OCI-LY1 (cell line): ENCODE measurements around the gene ARMC7.
A peak's percentile ranks its signal among the peaks of the same experiment; 100 is the strongest.

Experiments used
- H2AFZ ChIP-seq: fragments of 200-600 bp; sonication (generic), shearing (Covaris generic); 2 replicates; pipeline ENCODE4 v1.6.0; 2014; ENCODE audit warnings: antibody characterized with exemption, mild to moderate bottlenecking, low read length
- H3F3A ChIP-seq: fragments of 200-600 bp; sonication (generic), shearing (Covaris generic); 2 replicates; pipeline ENCODE4 v1.6.0; 2014; ENCODE audit warnings: mild to moderate bottlenecking, antibody characterized with exemption, low read length, moderate library complexity; ENCODE audit not compliant: insufficient read depth
- H3K27ac ChIP-seq: fragments of 200-600 bp; sonication (generic); 2 replicates; pipeline ENCODE4 v1.5.1; 2014; ENCODE audit warnings: low read length, mixed run types, mild to moderate bottlenecking, low read depth; ENCODE audit not compliant: poor library complexity, severe bottlenecking
- H3K27me3 ChIP-seq: fragments of 200-600 bp; sonication (generic); 2 replicates; pipeline ENCODE4 v1.6.0; 2014; ENCODE audit warnings: antibody characterized with exemption, mild to moderate bottlenecking, low read length, moderate library complexity; ENCODE audit not compliant: insufficient read depth
- H3K36me3 ChIP-seq: fragments of 200-600 bp; sonication (generic); 2 replicates; pipeline ENCODE4 v1.6.1; 2014; ENCODE audit warnings: mild to moderate bottlenecking, antibody characterized with exemption, low read length, moderate library complexity, mixed read lengths; ENCODE audit not compliant: insufficient read depth
- H3K4me1 ChIP-seq: fragments of 200-600 bp; sonication (generic); 2 replicates; pipeline ENCODE4 v1.5.1; 2014; ENCODE audit warnings: mild to moderate bottlenecking, low read length, moderate library complexity; ENCODE audit not compliant: insufficient read depth, severe bottlenecking
- H3K4me2 ChIP-seq: fragments of 200-600 bp; sonication (generic), shearing (Covaris generic); 2 replicates; pipeline ENCODE4 v1.6.1; 2014; ENCODE audit warnings: low read length
- H3K4me3 ChIP-seq: fragments of 200-600 bp; sonication (generic); 2 replicates; pipeline ENCODE4 v1.5.1; 2014; ENCODE audit warnings: low read length, low read depth, mild to moderate bottlenecking, mixed read lengths; ENCODE audit not compliant: poor library complexity, severe bottlenecking
- H3K79me2 ChIP-seq: fragments of 200-600 bp; shearing (Covaris generic); 2 replicates; pipeline ENCODE4 v1.6.1; 2016; ENCODE audit warnings: mixed run types, low read length, mixed read lengths; ENCODE audit not compliant: insufficient read depth
- H3K9ac ChIP-seq: fragments of 200-600 bp; sonication (generic), shearing (Covaris generic); 2 replicates; pipeline ENCODE4 v1.6.1; 2014; ENCODE audit warnings: mild to moderate bottlenecking, low read length, mixed read lengths
- H3K9me2 ChIP-seq: fragments of 200-600 bp; sonication (generic), shearing (Covaris generic); 2 replicates; pipeline ENCODE4 v1.6.1; 2014; ENCODE audit warnings: low read depth, mild to moderate bottlenecking, low read length, mixed read lengths
- H3K9me3 ChIP-seq: fragments of 200-600 bp; shearing (Covaris generic); 2 replicates; pipeline ENCODE4 v1.6.1; 2014; ENCODE audit warnings: low read length, mixed read lengths
- H4K20me1 ChIP-seq: fragments of 200-600 bp; sonication (generic), shearing (Covaris generic); 2 replicates; pipeline ENCODE4 v1.6.0; 2016; ENCODE audit warnings: mild to moderate bottlenecking, low read length; ENCODE audit not compliant: insufficient read depth
- CTCF ChIP-seq: fragments of 200-600 bp; sonication (generic), shearing (Covaris generic); IDR thresholded peaks from 2 replicates; pipeline ENCODE4 v1.5.1; 2017; ENCODE audit warnings: mild to moderate bottlenecking, antibody characterized with exemption, low read length, moderate library complexity, mixed read lengths
- EZH2 ChIP-seq: fragments of 200-600 bp; sonication (generic), shearing (Covaris generic); IDR thresholded peaks from 2 replicates; pipeline ENCODE4 v1.8.0; 2017; ENCODE audit warnings: borderline replicate concordance, mixed run types, mild to moderate bottlenecking, antibody characterized with exemption, low read length, moderate library complexity, mixed read lengths

Gene ARMC7

GRCh38 chr17:75102385-75102821 lies 7.4 kb upstream of the ARMC7 start:
- H3K4me3 ChIP-seq, result no peak overlapping the region
- no peaks in the 10 kb centered on the region for H3K36me3 ChIP-seq
- no peaks in the 10 kb centered on the region for H3K9me3 ChIP-seq
- H2AFZ ChIP-seq, result no peak overlapping the region
- H3F3A ChIP-seq, result no peaks in the 10 kb centered on the region
- no peak overlapping the region for H3K4me2 ChIP-seq
- peaks cover 7% of the 10 kb centered on the region for H3K4me1 ChIP-seq
- H3K27ac ChIP-seq, result no peak overlapping the region
- TF ChIP-seq CTCF (no peak), EZH2 (no peak)
- H3K27me3 ChIP-seq, result no peaks in the 10 kb centered on the region; the same call in 1 of the 2 replicates
- no peaks in the 10 kb centered on the region for H3K9me2 ChIP-seq
- no peak overlapping the region for H3K9ac ChIP-seq
- no peaks in the 10 kb centered on the region for H3K79me2 ChIP-seq
- no peaks in the 10 kb centered on the region for H4K20me1 ChIP-seq

DNA sequence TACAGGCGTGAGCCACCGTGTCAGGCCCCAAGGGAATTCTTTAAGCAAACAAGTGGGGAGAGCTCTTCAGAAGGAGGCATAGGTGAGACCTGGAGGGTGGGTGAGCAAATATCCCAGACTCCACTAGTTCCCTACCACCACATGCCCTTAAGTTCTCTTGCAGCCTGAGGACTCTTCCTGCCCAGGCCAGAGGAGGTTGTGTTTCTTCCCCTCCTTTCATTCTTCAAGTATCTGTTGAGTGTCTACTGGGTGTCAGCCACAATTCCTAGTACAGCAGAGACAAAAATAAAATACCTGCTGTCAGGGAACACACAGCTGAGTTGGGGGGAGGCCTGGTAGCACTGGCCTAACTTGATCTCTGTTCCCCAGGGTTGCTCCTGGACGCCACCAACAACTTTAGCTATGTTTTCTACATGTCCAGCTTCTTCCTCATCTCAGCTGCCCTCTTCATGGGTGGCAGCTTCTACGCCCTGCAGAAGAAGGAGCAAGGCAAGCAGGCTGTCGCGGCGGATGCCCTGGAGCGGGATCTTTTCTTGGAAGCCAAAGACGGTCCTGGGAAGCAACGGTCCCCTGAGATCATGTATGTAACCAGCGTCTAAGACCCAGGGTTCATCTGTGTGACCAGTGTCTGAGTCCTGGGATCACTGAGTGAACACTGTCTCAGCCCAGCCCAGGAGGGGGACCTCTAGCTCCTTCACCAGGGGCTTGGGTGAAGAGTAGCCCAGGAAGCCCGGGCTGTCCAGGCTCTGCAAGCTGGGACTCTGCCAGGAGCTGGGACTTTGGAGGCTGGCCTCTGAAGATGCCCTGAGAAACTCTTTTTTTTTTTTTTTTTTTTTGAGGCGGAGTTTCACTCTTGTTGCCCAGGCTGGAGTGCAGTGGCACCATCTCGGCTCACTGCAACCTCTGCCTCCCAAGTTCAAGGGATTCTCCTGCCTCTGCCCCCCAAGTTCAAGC lies 5.9 kb upstream of the ARMC7 start:
- Histone ChIP-seq H2AFZ (no peak overlapping the region), H4K20me1 (no peaks in the 10 kb centered on the region), H3K9me3 (no peaks in the 10 kb centered on the region), H3K9me2 (no peaks in the 10 kb centered on the region), H3K4me2 (no peak overlapping the region), H3K79me2 (no peaks in the 10 kb centered on the region), H3K27me3 (no peaks in the 10 kb centered on the region), H3K27ac (no peak overlapping the region), H3K4me3 (no peak overlapping the region), H3K9ac (no peak overlapping the region), H3F3A (no peaks in the 10 kb centered on the region), H3K36me3 (no peaks in the 10 kb centered on the region), H3K4me1 (peaks cover 9% of the 10 kb centered on the region)
- TF ChIP-seq CTCF (no peak), EZH2 (no peak)

GRCh38 chr17:75105126-75106080 lies 4.4 kb upstream of the ARMC7 start:
- Histone ChIP-seq H3K9ac (no peak overlapping the region), H3K4me3 (no peak overlapping the region), H3K36me3 (no peaks in the 10 kb centered on the region), H2AFZ (no peak overlapping the region), H4K20me1 (no peaks in the 10 kb centered on the region), H3F3A (no peaks in the 10 kb centered on the region), H3K4me2 (no peak overlapping the region), H3K27me3 (no peaks in the 10 kb centered on the region), H3K27ac (no peak overlapping the region), H3K9me2 (no peaks in the 10 kb centered on the region), H3K4me1 (peaks cover 18% of the 10 kb centered on the region), H3K9me3 (no peaks in the 10 kb centered on the region), H3K79me2 (no peaks in the 10 kb centered on the region)
- TF ChIP-seq EZH2, result no peak
- peak; percentile 72 for TF ChIP-seq CTCF
